ENCODE data around the gene PSME3. TPM values are rescaled to one million over a fixed set of nuclear protein-coding genes. Genes with fewer than 3 reads are reported as not detected.
A peak's percentile ranks its signal among the peaks of the same experiment; 100 is the strongest.

PSME3 gene
- polyA plus RNA-seq, 1 of the 3 experiments (the other 2 are of a cell fraction), result 139 TPM

- Histone ChIP-seq H3F3A (replicated peaks; ENCODE audit: insufficient read depth) (peaks cover 9% of the 10 kb centered on the region), H4K20me1 (ENCODE audit: insufficient read depth) (no peaks in the 10 kb centered on the region), H3K4me1 (ENCODE audit: control insufficient read depth in 1 of 2, insufficient read depth in 2 of 2, low read depth in 1 of 2, low read length in 1 of 2) (peaks cover 14% of the 10 kb centered on the region in 2 experiments; a peak in 3 of 4 replicates), H3K9me2 (no peaks in the 10 kb centered on the region), H3K79me2 (ENCODE audit: insufficient read depth) (peaks cover 49% of the 10 kb centered on the region), H2AFZ (ENCODE audit: low read depth) (no peak overlapping the region), H3K9me3 (no peaks in the 10 kb centered on the region), H3K27ac (ENCODE audit: low read depth in 2 of 2, low read length in 1 of 2) (0 out of 4 replicates have a peak overlapping the region, but pooled peaks of 1 of the 2 experiments have one; percentile 58), H3K27me3 (ENCODE audit: insufficient read depth) (no peaks in the 10 kb centered on the region), H3K4me2 (peak overlapping the region; percentile 98; the same call in 1 of the 2 replicates), H3K4me3 (ENCODE audit: low read depth in 2 of 2, low read length in 1 of 2) (no peak overlapping the region), H3K36me3 (replicated peaks in 1 of 2; ENCODE audit: control insufficient read depth in 1 of 2, insufficient read depth in 2 of 2, low read length in 1 of 2) (peaks cover 7 to 9% of the 10 kb centered on the region in 2 experiments), H3K9ac (no peak overlapping the region)
- CTCF ChIA-PET, result no interaction called here
- POLR2A ChIA-PET, result no interaction called here
- WGBS (ENCODE audit: low lambda C conversion rate), result 88% methylated on average over 25 of the region's 25 CpGs
- DNase-seq, result no peak
- no peak for TF ChIP-seq YY1 (IDR thresholded peaks at IDR 0.05; ENCODE audit: low read depth)
These were observed 48.8 kb upstream of the PSME3 start for GRCh38 chr17:42784409-42784808.

DNA sequence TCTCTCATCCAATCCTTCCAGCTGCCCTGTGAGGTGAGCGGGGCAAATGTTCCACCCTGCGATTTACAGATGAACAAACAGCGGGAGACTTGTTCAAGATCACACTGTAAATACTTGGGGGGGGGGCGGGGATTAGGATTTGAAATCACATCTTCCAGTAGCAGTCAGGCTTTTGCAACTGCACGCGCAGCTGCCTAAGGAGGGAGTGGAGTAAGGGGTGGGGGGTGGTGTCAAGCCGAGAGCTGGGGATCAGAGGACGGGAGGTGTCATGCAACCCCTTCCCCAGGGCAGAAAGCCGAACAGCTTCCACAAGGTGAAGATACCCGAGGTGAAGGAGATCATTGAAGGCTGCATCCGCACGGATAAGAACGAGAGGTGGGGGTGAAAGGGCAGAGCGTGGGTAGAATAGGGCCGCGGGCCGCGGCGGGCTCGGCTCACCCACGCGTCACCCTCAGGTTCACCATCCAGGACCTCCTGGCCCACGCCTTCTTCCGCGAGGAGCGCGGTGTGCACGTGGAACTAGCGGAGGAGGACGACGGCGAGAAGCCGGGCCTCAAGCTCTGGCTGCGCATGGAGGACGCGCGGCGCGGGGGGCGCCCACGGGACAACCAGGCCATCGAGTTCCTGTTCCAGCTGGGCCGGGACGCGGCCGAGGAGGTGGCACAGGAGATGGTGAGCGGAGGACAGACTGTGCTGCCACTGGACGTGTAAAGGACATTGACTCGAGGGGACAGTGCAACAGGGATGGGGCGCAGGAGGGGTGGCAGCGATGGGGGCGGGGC lies 48.2 kb upstream of the PSME3 start:
- TF ChIP-seq FOXM1 (IDR thresholded peaks at IDR 0.05; ENCODE audit: low read depth) (no peak), POLR2AphosphoS5 (IDR thresholded peaks at IDR 0.05; ENCODE audit: low read depth, low read length) (no peak), RFX5 (IDR thresholded peaks at IDR 0.05; ENCODE audit: low read length) (no peak), RCOR1 (IDR thresholded peaks at IDR 0.05; ENCODE audit: low read length) (no peak), CHD2 (IDR thresholded peaks at IDR 0.05; ENCODE audit: low read length, partially characterized antibody) (no peak), JUND (IDR thresholded peaks at IDR 0.05) (no peak), FOXJ3 (CRISPR knock-in tag; IDR thresholded peaks at IDR 0.05) (no peak), RAD21 (IDR thresholded peaks at IDR 0.05; ENCODE audit: low read length) (no peak), GATA2 (CRISPR knock-in tag; IDR thresholded peaks at IDR 0.05) (no peak), TAF1 (IDR thresholded peaks at IDR 0.05; ENCODE audit: borderline replicate concordance, low read depth, low read length) (no peak)
- TF ChIP-seq, protein P1, sequence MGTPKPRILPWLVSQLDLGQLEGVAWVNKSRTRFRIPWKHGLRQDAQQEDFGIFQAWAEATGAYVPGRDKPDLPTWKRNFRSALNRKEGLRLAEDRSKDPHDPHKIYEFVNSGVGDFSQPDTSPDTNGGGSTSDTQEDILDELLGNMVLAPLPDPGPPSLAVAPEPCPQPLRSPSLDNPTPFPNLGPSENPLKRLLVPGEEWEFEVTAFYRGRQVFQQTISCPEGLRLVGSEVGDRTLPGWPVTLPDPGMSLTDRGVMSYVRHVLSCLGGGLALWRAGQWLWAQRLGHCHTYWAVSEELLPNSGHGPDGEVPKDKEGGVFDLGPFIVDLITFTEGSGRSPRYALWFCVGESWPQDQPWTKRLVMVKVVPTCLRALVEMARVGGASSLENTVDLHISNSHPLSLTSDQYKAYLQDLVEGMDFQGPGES (IDR thresholded peaks at IDR 0.05; ENCODE audit: low read depth, low read length), result no peak
- ChIA-PET CTCF (no interaction called here), POLR2A (no interaction called here)
- H3K4me2 ChIP-seq, result no peak overlapping the region
- peaks cover 10% of the 10 kb centered on the region for H3F3A ChIP-seq (replicated peaks; ENCODE audit: insufficient read depth)
- DNase-seq, result peak; percentile 45
- no peaks in the 10 kb centered on the region for H4K20me1 ChIP-seq (ENCODE audit: insufficient read depth)
- peaks cover 8 to 10% of the 10 kb centered on the region in 2 experiments for H3K36me3 ChIP-seq (replicated peaks in 1 of 2; ENCODE audit: control insufficient read depth in 1 of 2, insufficient read depth in 2 of 2, low read length in 1 of 2)
- no peak overlapping the region for H3K4me3 ChIP-seq (ENCODE audit: low read depth in 2 of 2, low read length in 1 of 2)
- 82% methylated on average over 47 of the region's 52 CpGs for WGBS (ENCODE audit: low lambda C conversion rate)
- peaks cover 8 to 14% of the 10 kb centered on the region in 2 experiments; a peak in 3 of 4 replicates for H3K4me1 ChIP-seq (ENCODE audit: control insufficient read depth in 1 of 2, insufficient read depth in 2 of 2, low read depth in 1 of 2, low read length in 1 of 2)
- no peak overlapping the region for H3K9ac ChIP-seq
- no peaks in the 10 kb centered on the region for H3K9me2 ChIP-seq
- H3K27ac ChIP-seq (ENCODE audit: low read depth in 2 of 2, low read length in 1 of 2), result no peak overlapping the region
- no peaks in the 10 kb centered on the region for H3K27me3 ChIP-seq (ENCODE audit: insufficient read depth)
- H2AFZ ChIP-seq (ENCODE audit: low read depth), result no peak overlapping the region
- H3K9me3 ChIP-seq, result no peaks in the 10 kb centered on the region
- H3K79me2 ChIP-seq (ENCODE audit: insufficient read depth), result peaks cover 49% of the 10 kb centered on the region
